HEK293T (cell line): ENCODE data around the gene TATDN3.

Experiments
- CTCF ChIA-PET: fragments of 350-600 bp; formaldehyde crosslinking; extraction: SDS; loops from one replicate; lab custom pipeline; 2021; ENCODE audit warnings: antibody characterized with exemption, inconsistent platforms; lab: Yijun Ruan, JAX
- POLR2A ChIA-PET: fragments of 350-600 bp; formaldehyde crosslinking; extraction: SDS; loops from one replicate; lab custom pipeline; 2020; ENCODE audit warnings: antibody characterized with exemption, inconsistent platforms; lab: Yijun Ruan, JAX
- DNase-seq: peaks from one replicate; pipeline ENCODE4 v3.0.0; 2012; ENCODE audit warnings: mixed read lengths; ENCODE audit errors: extremely low spot score
- ARNT ChIP-seq: fragments of 450-650 bp; IDR thresholded peaks from 2 replicates; pipeline ENCODE4 v1.6.1; 2017; ENCODE audit warnings: mild to moderate bottlenecking
- BHLHE40 ChIP-seq: fragments of 450-650 bp; IDR thresholded peaks from 2 replicates; pipeline ENCODE4 v1.6.1; 2016; ENCODE audit warnings: mild to moderate bottlenecking, moderate library complexity, borderline replicate concordance
- CTBP1 ChIP-seq: fragments of 450-650 bp; IDR thresholded peaks from 2 replicates; pipeline ENCODE4 v1.6.1; 2016; ENCODE audit warnings: borderline replicate concordance
- ELF4 ChIP-seq: fragments of 450-650 bp; IDR thresholded peaks from 2 replicates; pipeline ENCODE4 v1.6.1; 2017; ENCODE audit warnings: antibody characterized with exemption
- FOXA1 ChIP-seq: fragments of 450-650 bp; IDR thresholded peaks from 2 replicates; pipeline ENCODE4 v1.6.1; 2016; ENCODE audit warnings: mild to moderate bottlenecking
- FOXK2 ChIP-seq: fragments of 450-650 bp; IDR thresholded peaks from 2 replicates; pipeline ENCODE4 v1.6.1; 2016; ENCODE audit warnings: mild to moderate bottlenecking
- FOXM1 ChIP-seq: fragments of 450-650 bp; IDR thresholded peaks from 2 replicates; pipeline ENCODE4 v1.6.1; 2017; ENCODE audit warnings: mild to moderate bottlenecking, borderline replicate concordance
- HDGF ChIP-seq: fragments of 450-650 bp; IDR thresholded peaks from 2 replicates; pipeline ENCODE4 v1.6.1; 2017; ENCODE audit warnings: antibody characterized with exemption, borderline replicate concordance
- L3MBTL2 ChIP-seq: fragments of 450-650 bp; conservative IDR thresholded peaks from 2 replicates; pipeline ENCODE4 v1.6.1; 2016; ENCODE audit warnings: mild to moderate bottlenecking
- LEF1 ChIP-seq: fragments of 450-650 bp; IDR thresholded peaks from 2 replicates; pipeline ENCODE4 v1.6.1; 2017; ENCODE audit warnings: mild to moderate bottlenecking, borderline replicate concordance
- NFRKB ChIP-seq: fragments of 450-650 bp; IDR thresholded peaks from 2 replicates; pipeline ENCODE4 v1.6.1; 2016; ENCODE audit warnings: mild to moderate bottlenecking, moderate library complexity
- SP1 ChIP-seq: fragments of 450-650 bp; IDR thresholded peaks from 2 replicates; pipeline ENCODE4 v1.6.1; 2017
- SUZ12 ChIP-seq: fragments of 450-650 bp; IDR thresholded peaks from 2 replicates; pipeline ENCODE4 v1.6.1; 2016; ENCODE audit warnings: mild to moderate bottlenecking
- TARDBP ChIP-seq: fragments of 450-650 bp; IDR thresholded peaks from 2 replicates; pipeline ENCODE4 v1.6.1; 2016
- ZNF384 ChIP-seq: fragments of 450-650 bp; IDR thresholded peaks from 2 replicates; pipeline ENCODE4 v1.6.1; 2016
- TF ChIP-seq, protein P1 (sequence below): fragments of 450-650 bp; IDR thresholded peaks from 2 replicates; pipeline ENCODE4 v1.6.1; 2016

The TATDN3 gene

DNA sequence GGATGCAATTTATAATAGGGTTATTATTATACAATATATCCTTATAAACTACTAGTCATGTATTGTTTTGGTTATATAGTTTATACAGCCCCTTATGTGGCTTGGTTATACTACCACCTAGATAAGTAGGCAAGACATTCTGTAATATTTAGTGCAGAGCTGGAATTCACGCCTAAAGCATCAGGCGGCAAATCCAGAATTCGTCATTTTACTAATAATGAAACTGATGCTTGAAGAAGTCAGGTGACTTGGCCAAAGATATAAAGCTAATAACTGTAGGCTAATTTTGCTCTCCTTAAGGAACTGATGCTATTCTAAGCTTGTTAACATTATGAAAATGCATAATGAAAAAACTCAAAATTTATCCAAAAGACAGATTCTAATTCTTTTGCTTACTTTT lies 10.9 kb upstream of the TATDN3 start:
- TF ChIP-seq BHLHE40 (no peak), NFRKB (no peak), HDGF (no peak), SUZ12 (no peak), TARDBP (no peak), CTBP1 (no peak), FOXA1 (no peak), FOXK2 (no peak), FOXM1 (no peak), SP1 (no peak), ZNF384 (no peak), ARNT (no peak), L3MBTL2 (no peak)
- TF ChIP-seq, protein P1, sequence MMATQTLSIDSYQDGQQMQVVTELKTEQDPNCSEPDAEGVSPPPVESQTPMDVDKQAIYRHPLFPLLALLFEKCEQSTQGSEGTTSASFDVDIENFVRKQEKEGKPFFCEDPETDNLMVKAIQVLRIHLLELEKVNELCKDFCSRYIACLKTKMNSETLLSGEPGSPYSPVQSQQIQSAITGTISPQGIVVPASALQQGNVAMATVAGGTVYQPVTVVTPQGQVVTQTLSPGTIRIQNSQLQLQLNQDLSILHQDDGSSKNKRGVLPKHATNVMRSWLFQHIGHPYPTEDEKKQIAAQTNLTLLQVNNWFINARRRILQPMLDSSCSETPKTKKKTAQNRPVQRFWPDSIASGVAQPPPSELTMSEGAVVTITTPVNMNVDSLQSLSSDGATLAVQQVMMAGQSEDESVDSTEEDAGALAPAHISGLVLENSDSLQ: no peak
- no peak for DNase-seq
- ChIA-PET CTCF (interaction anchor here (1.3 kb wide), 1 partner anchor 116 kb away, joined by 7 read pairs; no protein-coding TSS in a partner anchor), POLR2A (interaction anchor here (1.6 kb wide), 1 partner anchor 11 kb away, joined by 6 read pairs; the partner anchor contains the start of gene NSL1)

DNA sequence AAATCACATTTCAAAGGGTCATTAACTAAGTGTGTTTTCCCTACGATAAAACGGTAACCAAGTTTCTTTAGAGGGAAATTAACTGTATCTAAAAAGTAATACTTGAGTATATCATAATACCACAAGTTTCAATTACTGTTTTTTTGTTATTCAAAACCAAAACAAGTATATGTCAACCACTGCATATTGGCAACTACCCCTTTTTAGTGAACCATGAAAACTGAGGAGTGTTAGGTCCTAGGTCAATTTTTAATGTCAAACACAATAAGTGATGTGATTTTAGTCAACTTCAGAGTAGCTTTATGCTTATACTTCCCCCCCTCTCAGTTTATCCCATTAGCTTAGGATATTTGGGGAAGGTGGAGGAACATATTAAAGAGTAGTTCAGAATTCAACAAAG lies 10.5 kb upstream of the TATDN3 start:
- TF ChIP-seq SP1 (no peak), L3MBTL2 (no peak), SUZ12 (no peak), HDGF (no peak), ARNT (no peak), FOXA1 (no peak), LEF1 (no peak), FOXK2 (no peak), BHLHE40 (no peak), ELF4 (no peak), TARDBP (no peak), ZNF384 (no peak), NFRKB (no peak), FOXM1 (no peak), CTBP1 (no peak)
- TF ChIP-seq, protein P1: no peak
- POLR2A ChIA-PET: interaction anchor here (1.6 kb wide), 1 partner anchor 10 kb away, joined by 6 read pairs; the partner anchor contains the start of gene NSL1
- CTCF ChIA-PET: interaction anchor here (1.3 kb wide), 1 partner anchor 116 kb away, joined by 7 read pairs; no protein-coding TSS in a partner anchor
- DNase-seq: no peak

DNA sequence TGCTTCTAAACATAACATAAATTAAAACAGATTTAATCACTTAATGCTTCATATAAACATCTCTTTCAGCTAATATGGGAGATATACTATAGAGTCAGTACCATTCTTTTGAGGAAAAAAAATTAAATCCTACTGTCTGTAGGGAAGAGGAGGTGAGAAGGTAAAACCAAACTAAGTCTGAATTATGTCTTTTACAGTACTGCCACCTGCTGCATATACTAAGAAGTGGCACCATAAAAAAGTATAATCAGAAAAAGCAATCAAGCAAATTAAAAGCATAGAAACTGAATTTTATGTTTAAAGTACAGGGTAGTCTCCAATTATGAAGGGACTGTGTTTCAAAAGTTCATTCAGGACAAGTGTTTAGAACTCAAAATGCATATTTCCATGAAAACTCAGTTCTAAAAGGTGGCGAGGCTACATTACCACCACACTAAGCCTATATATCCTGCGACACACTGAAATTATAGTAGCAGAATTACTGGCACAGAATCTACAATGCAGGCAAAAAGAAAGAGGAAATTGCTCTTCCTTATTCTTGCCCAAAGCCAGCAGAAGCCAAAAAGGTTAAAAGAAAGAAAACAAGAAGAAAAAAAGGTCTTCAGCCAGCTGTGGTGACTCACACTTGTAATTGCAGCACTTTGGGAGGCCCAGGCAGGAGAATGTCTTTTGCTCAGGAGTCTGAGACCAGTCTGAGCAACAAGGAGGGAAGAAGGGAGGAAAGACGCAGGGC lies 9.1 kb upstream of the TATDN3 start:
- no peak for TF ChIP-seq FOXA1
- TF ChIP-seq FOXK2: no peak
- TF ChIP-seq HDGF: no peak
- TF ChIP-seq, protein P1: no peak
- TF ChIP-seq BHLHE40: no peak
- no peak for TF ChIP-seq ELF4
- TF ChIP-seq NFRKB: no peak
- no peak for TF ChIP-seq LEF1
- TF ChIP-seq FOXM1: no peak
- TF ChIP-seq TARDBP: no peak
- TF ChIP-seq ZNF384: no peak
- TF ChIP-seq L3MBTL2: no peak
- no peak for TF ChIP-seq SUZ12
- no peak for TF ChIP-seq ARNT
- no peak for TF ChIP-seq CTBP1
- ChIA-PET POLR2A (no interaction called here), CTCF (interaction anchor here (0.8 to 1.0 kb wide), 2 partner anchors 9 to 29 kb away, joined by 3 read pairs; no protein-coding TSS in a partner anchor)
- peak; percentile 20 for DNase-seq

DNA sequence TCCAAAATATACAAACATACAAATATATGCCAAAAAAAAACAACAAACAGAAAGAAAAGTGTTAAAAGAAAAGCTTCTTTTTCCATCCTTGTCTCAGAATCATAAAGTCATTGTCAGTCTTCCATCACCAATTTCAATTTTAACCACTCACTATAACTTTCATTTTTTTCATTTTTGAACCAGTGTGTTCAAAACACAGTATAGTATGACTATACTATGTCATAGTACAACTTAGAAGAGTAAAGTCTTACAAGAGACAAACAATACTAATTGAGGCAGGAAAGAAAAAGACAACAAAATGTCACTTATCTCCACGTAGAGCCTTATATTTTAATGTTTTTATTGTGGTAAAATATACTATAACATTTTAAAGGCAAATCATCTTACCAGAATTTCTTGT lies 7.7 kb upstream of the TATDN3 start:
- DNase-seq: no peak
- no peak for TF ChIP-seq ZNF384
- no peak for TF ChIP-seq TARDBP
- ChIA-PET POLR2A (no interaction called here), CTCF (no interaction called here)

DNA sequence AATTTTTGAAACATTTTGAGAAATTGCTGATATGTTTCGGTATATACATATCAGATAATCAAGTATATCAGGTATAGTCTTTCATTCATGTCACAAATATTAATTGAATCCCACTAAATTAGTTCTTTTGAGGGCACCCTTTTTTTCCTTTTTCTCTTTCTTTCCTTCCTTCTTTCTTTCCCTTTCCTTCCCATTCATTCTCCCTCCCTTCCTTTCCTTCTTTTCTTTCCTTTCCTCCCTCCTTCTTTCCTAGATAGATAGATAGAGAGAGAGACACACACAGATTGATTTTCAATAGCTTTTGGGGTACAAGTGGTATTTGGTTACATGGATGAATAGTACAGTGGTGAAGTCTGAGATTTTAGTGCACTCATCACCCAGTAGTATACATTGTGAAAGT lies 5.8 kb upstream of the TATDN3 start:
- ChIA-PET CTCF (interaction anchor here (1.9 kb wide), 1 partner anchor 121 kb away, joined by 5 read pairs; no protein-coding TSS in a partner anchor), POLR2A (no interaction called here)
- no peak for DNase-seq
- TF ChIP-seq ZNF384 (no peak), CTBP1 (no peak), ARNT (no peak), SP1 (no peak), HDGF (no peak), SUZ12 (no peak), FOXM1 (no peak), BHLHE40 (no peak), FOXK2 (no peak), TARDBP (no peak), NFRKB (no peak), ELF4 (no peak), FOXA1 (no peak), LEF1 (no peak)
- TF ChIP-seq, protein P1: no peak
